AG09319 (cell line): ENCODE data around the gene RPL41.
"Not testable (repeated sequence)": the region's sequence is repeated elsewhere in the genome, so short reads cannot be mapped to it uniquely, and the experiment has no call there.

Source experiments
- DNase-seq: peaks from one replicate; pipeline ENCODE4 v3.0.0-alpha.2; 2010; ENCODE audit warnings: low read depth; ENCODE audit errors: extremely low read depth
- CTCF ChIP-seq: IDR thresholded peaks from 2 replicates; pipeline ENCODE4 v1.5.1; 2011; ENCODE audit warnings: low read depth, mild to moderate bottlenecking, inconsistent platforms, low read length, moderate library complexity

Gene RPL41

GRCh38 chr12:56153678-56154065, 37.2 kb downstream of the RPL41 start:
- DNase-seq, result no peak
- no peak for TF ChIP-seq CTCF

- no peak for DNase-seq
- TF ChIP-seq CTCF, result no peak
Observed at GRCh38 chr12:56154246-56154771, 37.9 kb downstream of the RPL41 start.

- no peak for DNase-seq
- no peak for TF ChIP-seq CTCF
Observed at GRCh38 chr12:56154818-56155217, 38.4 kb downstream of the RPL41 start.

- no peak for DNase-seq
- TF ChIP-seq CTCF, result no peak
Observed at GRCh38 chr12:56155256-56155845, 38.9 kb downstream of the RPL41 start.

- not testable (repeated sequence) for DNase-seq
Observed at GRCh38 chr12:56156464-56157200, 40.2 kb downstream of the RPL41 start.

GRCh38 chr12:56157201-56158028, 41.0 kb downstream of the RPL41 start:
- TF ChIP-seq CTCF, result peak; percentile 64
- peak; percentile 62 for DNase-seq

- DNase-seq, result peak; percentile 97
- no peak for TF ChIP-seq CTCF
Observed at GRCh38 chr12:56158029-56158925, 41.8 kb downstream of the RPL41 start, which contains the start of gene MYL6. Gene MYL6 (plus strand): TSS chr12:56158359. CDS start chr12:56158402, 43 bp downstream.
